HG03575 (cell line): Measurements from ENCODE around the gene DNMT3B.
"Not testable (repeated sequence)": the region's sequence is repeated elsewhere in the genome, so short reads cannot be mapped to it uniquely, and the experiment has no call there.

Source experiments
- ATAC-seq: cut with Tn5 transposase; IDR thresholded peaks from one replicate; pipeline ENCODE4 v1.9.1; 2021; ENCODE audit not compliant: unreplicated experiment, insufficient number of reproducible peaks, low FRiP score; ENCODE audit errors: extremely low read depth

DNMT3B gene

GRCh38 chr20:32784369-32785080 is 22.3 kb downstream of the DNMT3B start:
- no peak for ATAC-seq

- no peak for ATAC-seq
Measured at GRCh38 chr20:32786059-32786760, 24.0 kb downstream of the DNMT3B start.

GRCh38 chr20:32787168-32787567 is 25.0 kb downstream of the DNMT3B start:
- no peak for ATAC-seq

- ATAC-seq = no peak
Measured at GRCh38 chr20:32789896-32790750, 27.9 kb downstream of the DNMT3B start.

GRCh38 chr20:32790751-32791057 is 28.5 kb downstream of the DNMT3B start:
- ATAC-seq = no peak

GRCh38 chr20:32792316-32792715 is 30.1 kb downstream of the DNMT3B start:
- no peak for ATAC-seq

GRCh38 chr20:32792731-32793458 is 30.7 kb downstream of the DNMT3B start:
- no peak for ATAC-seq

- ATAC-seq = no peak
Measured at GRCh38 chr20:32796383-32796948, 34.3 kb downstream of the DNMT3B start.

GRCh38 chr20:32796981-32797451 is 34.8 kb downstream of the DNMT3B start:
- ATAC-seq = no peak

GRCh38 chr20:32797571-32797970 is 35.4 kb downstream of the DNMT3B start:
- ATAC-seq = not testable (repeated sequence)

GRCh38 chr20:32798046-32798981 is 36.1 kb downstream of the DNMT3B start:
- ATAC-seq = no peak

- ATAC-seq = no peak
Measured at GRCh38 chr20:32803092-32803491, 40.9 kb downstream of the DNMT3B start.

GRCh38 chr20:32804022-32804715 is 42.0 kb downstream of the DNMT3B start:
- ATAC-seq = no peak

- no peak for ATAC-seq
Measured at GRCh38 chr20:32804817-32805216, 42.6 kb downstream of the DNMT3B start.

- ATAC-seq = no peak
Measured at GRCh38 chr20:32805721-32806120, 43.5 kb downstream of the DNMT3B start.

- ATAC-seq = no peak
Measured at GRCh38 chr20:32806356-32806755, 44.2 kb downstream of the DNMT3B start.

GRCh38 chr20:32807706-32808105 is 45.5 kb downstream of the DNMT3B start:
- no peak for ATAC-seq
